Calu3 (cell line): ENCODE results near the gene MIER1. TPM values are rescaled to one million over a fixed set of nuclear protein-coding genes. Genes with fewer than 3 reads are reported as not detected.

Experiments used
- BruUV-seq: library from RNA; stranded (reverse); fragments of 400-500 nt; replicated peaks from 2 replicates; lab custom pipeline; 2021; lab: Mats Ljungman, UMichigan
- CTCF ChIA-PET: fragments of 300-600 bp; sonication (Branson Sonifier 250); formaldehyde crosslinking; loops from one replicate; lab custom pipeline; 2022; ENCODE audit warnings: antibody characterized with exemption; lab: Charles Lee
- DNase-seq: peaks from one replicate; pipeline ENCODE4 v3.0.0; 2022
- H3K27ac Mint-ChIP-seq: one replicate; pipeline ENCODE4 v1.8.0; 2022; ENCODE audit warnings: mixed read lengths; ENCODE audit not compliant: unreplicated experiment
- H3K27me3 Mint-ChIP-seq: one replicate; pipeline ENCODE4 v1.8.0; 2022; ENCODE audit warnings: mixed read lengths; ENCODE audit not compliant: unreplicated experiment
- H3K36me3 Mint-ChIP-seq: one replicate; pipeline ENCODE4 v1.8.0; 2022; ENCODE audit warnings: mild to moderate bottlenecking, moderate library complexity, mixed read lengths; ENCODE audit not compliant: insufficient read depth, unreplicated experiment
- H3K4me1 Mint-ChIP-seq: one replicate; pipeline ENCODE4 v1.8.0; 2022; ENCODE audit warnings: mild to moderate bottlenecking, low read depth, mixed read lengths; ENCODE audit not compliant: unreplicated experiment
- H3K4me3 Mint-ChIP-seq: one replicate; pipeline ENCODE4 v1.8.0; 2022; ENCODE audit warnings: mild to moderate bottlenecking, low read depth, moderate library complexity, mixed read lengths; ENCODE audit not compliant: unreplicated experiment
- H3K9me3 Mint-ChIP-seq: one replicate; pipeline ENCODE4 v1.8.0; 2022; ENCODE audit warnings: low read depth, mixed read lengths; ENCODE audit not compliant: unreplicated experiment
- CTCF ChIP-seq: fragments of 200-600 bp; IDR thresholded peaks from one replicate; pipeline ENCODE4 v1.8.0; 2022; ENCODE audit warnings: antibody characterized with exemption; ENCODE audit not compliant: unreplicated experiment
- intact Hi-C: fragments of 100-400 bp; cut with micrococcal nuclease; formaldehyde crosslinking; loops from one replicate; pipeline ENCODE4 v1.10.0; 2022; ENCODE audit not compliant: unreplicated experiment
- total RNA-seq: library from RNA; stranded (reverse); gene quantifications from 2 replicates; pipeline ENCODE4 v1.2.3, GENCODE V29; 2022

Gene MIER1
- total RNA-seq, 1 experiment from 2014 or later, result 27.4 TPM

GRCh38 chr1:66999640-67000400 lies 75.0 kb downstream of the MIER1 start:
- intact Hi-C loops, result loop anchor here (5.0 kb wide), 3 partner anchors 52 to 502 kb away; partner anchors contain the start of gene SLC35D1
- BruUV-seq, result no TSS peak
- CTCF ChIA-PET, result interaction anchor here (0.7 kb wide), 2 partner anchors 97 to 154 kb away, joined by 4 read pairs; no protein-coding TSS in a partner anchor
- H3K9me3 Mint-ChIP-seq, result no peaks in the 10 kb centered on the region
- DNase-seq, result no peak
- H3K4me1 Mint-ChIP-seq, result no peaks in the 10 kb centered on the region
- no peak overlapping the region for H3K27ac Mint-ChIP-seq
- no peaks in the 10 kb centered on the region for H3K36me3 Mint-ChIP-seq
- no peaks in the 10 kb centered on the region for H3K27me3 Mint-ChIP-seq
- H3K4me3 Mint-ChIP-seq, result no peak overlapping the region
- no peak for TF ChIP-seq CTCF

GRCh38 chr1:67001682-67002425 lies 77.1 kb downstream of the MIER1 start:
- CTCF ChIA-PET, result interaction anchor here (1.7 kb wide), 1 partner anchor 147 kb away, joined by 5 read pairs; no protein-coding TSS in a partner anchor
- intact Hi-C loops, result no loop called here

GRCh38 chr1:67004176-67004575 lies 79.4 kb downstream of the MIER1 start:
- Mint-ChIP-seq H3K4me1 (no peaks in the 10 kb centered on the region), H3K4me3 (no peak overlapping the region), H3K9me3 (no peaks in the 10 kb centered on the region), H3K27me3 (no peaks in the 10 kb centered on the region), H3K36me3 (no peaks in the 10 kb centered on the region), H3K27ac (no peak overlapping the region)
- DNase-seq, result no peak
- intact Hi-C loops, result no loop called here
- no TSS peak for BruUV-seq
- CTCF ChIA-PET, result no interaction called here
- TF ChIP-seq CTCF, result no peak

More at GRCh38 chr1:67001682-67002425, 77.1 kb downstream of the MIER1 start:
- DNase-seq, result no peak
- Mint-ChIP-seq H3K4me3 (no peak overlapping the region), H3K36me3 (no peaks in the 10 kb centered on the region), H3K27ac (no peak overlapping the region), H3K27me3 (no peaks in the 10 kb centered on the region), H3K9me3 (no peaks in the 10 kb centered on the region), H3K4me1 (no peaks in the 10 kb centered on the region)
- no peak for TF ChIP-seq CTCF
- BruUV-seq, result no TSS peak

- CTCF ChIA-PET, result no interaction called here
- intact Hi-C loops, result no loop called here
- no peaks in the 10 kb centered on the region for H3K36me3 Mint-ChIP-seq
- H3K4me3 Mint-ChIP-seq, result no peak overlapping the region
- no peak for TF ChIP-seq CTCF
- H3K27ac Mint-ChIP-seq, result no peak overlapping the region
- H3K9me3 Mint-ChIP-seq, result no peaks in the 10 kb centered on the region
- H3K27me3 Mint-ChIP-seq, result no peaks in the 10 kb centered on the region
- BruUV-seq, result no TSS peak
- no peak for DNase-seq
- no peaks in the 10 kb centered on the region for H3K4me1 Mint-ChIP-seq
Observed at GRCh38 chr1:67005068-67005467, 80.3 kb downstream of the MIER1 start.
